GM18511 (cell line): ENCODE results near the gene FUNDC1.
"Not testable (repeated sequence)": the region's sequence is repeated elsewhere in the genome, so short reads cannot be mapped to it uniquely, and the experiment has no call there.

Source experiments
- ATAC-seq: cut with Tn5 transposase; IDR thresholded peaks from one replicate; pipeline ENCODE4 v1.9.1; 2021; ENCODE audit warnings: mild to moderate bottlenecking, moderate library complexity; ENCODE audit not compliant: unreplicated experiment

FUNDC1 gene

GRCh38 chrX:44542567-44543325, at the start of gene FUNDC1:
Gene FUNDC1, minus strand, starts transcription at chrX:44542859. Its CDS starts 27 bp downstream, at chrX:44542832.
- ATAC-seq = peak; percentile 98

- no peak for ATAC-seq
These were observed 43.2 kb upstream of the FUNDC1 start for GRCh38 chrX:44585866-44586265.

GRCh38 chrX:44580466-44580865, 37.8 kb upstream of the FUNDC1 start:
- no peak for ATAC-seq

GRCh38 chrX:44572340-44572938, 29.8 kb upstream of the FUNDC1 start:
- ATAC-seq = no peak

GRCh38 chrX:44570522-44570921, 27.9 kb upstream of the FUNDC1 start:
- no peak for ATAC-seq

- no peak for ATAC-seq
These were observed 26.5 kb upstream of the FUNDC1 start for GRCh38 chrX:44569122-44569521.

- ATAC-seq = no peak
These were observed 25.5 kb upstream of the FUNDC1 start for GRCh38 chrX:44568196-44568595.

GRCh38 chrX:44561896-44562295, 19.2 kb upstream of the FUNDC1 start:
- not testable (repeated sequence) for ATAC-seq

- ATAC-seq = no peak
These were observed 7.9 kb upstream of the FUNDC1 start for GRCh38 chrX:44550563-44550962.

GRCh38 chrX:44545454-44545853, 2.8 kb upstream of the FUNDC1 start:
- ATAC-seq = not testable (repeated sequence)

GRCh38 chrX:44544036-44544435, 1.4 kb upstream of the FUNDC1 start:
- ATAC-seq = no peak

- no peak for ATAC-seq
These were observed 6.5 kb downstream of the FUNDC1 start for GRCh38 chrX:44536198-44536597.

- no peak for ATAC-seq
These were observed 13.3 kb downstream of the FUNDC1 start for GRCh38 chrX:44529310-44529709.

GRCh38 chrX:44514272-44514671, 28.4 kb downstream of the FUNDC1 start:
- ATAC-seq = no peak

- ATAC-seq = no peak
These were observed 35.4 kb downstream of the FUNDC1 start for GRCh38 chrX:44507292-44507691.

- ATAC-seq = no peak
These were observed 36.0 kb downstream of the FUNDC1 start for GRCh38 chrX:44506678-44507077.

GRCh38 chrX:44503560-44503959, 39.1 kb downstream of the FUNDC1 start:
- no peak for ATAC-seq

GRCh38 chrX:44495091-44495490, 47.6 kb downstream of the FUNDC1 start:
- ATAC-seq = no peak

- ATAC-seq = no peak
These were observed 48.3 kb downstream of the FUNDC1 start for GRCh38 chrX:44494357-44494756.

GRCh38 chrX:44489515-44489914, 53.1 kb downstream of the FUNDC1 start:
- no peak for ATAC-seq

GRCh38 chrX:44484607-44485146, 58.0 kb downstream of the FUNDC1 start:
- no peak for ATAC-seq

- no peak for ATAC-seq
These were observed 58.6 kb downstream of the FUNDC1 start for GRCh38 chrX:44483965-44484606.
